Gastroesophageal sphincter (tissue), 3 donors: ENCODE results near the gene MTSS2.

Source experiments
- CTCF ChIP-seq, 4 experiments: fragments of 200-600 bp in 2 of 4; fragments of 450-650 bp in 2 of 4; sonication (generic) in 1 of 4; IDR thresholded peaks; one replicate each; pipeline ENCODE4 v1.5.1; 2017 to 2019; ENCODE audit warnings: antibody characterized with exemption in 4 of 4, mild to moderate bottlenecking in 2 of 4, moderate library complexity in 2 of 4
- EP300 ChIP-seq: sonication (generic); formaldehyde crosslinking; IDR thresholded peaks from one replicate; pipeline ENCODE4 v1.6.1; 2017; ENCODE audit warnings: antibody characterized with exemption, mild to moderate bottlenecking
- POLR2A ChIP-seq, 2 donors: fragments of 450-650 bp; IDR thresholded peaks; one replicate each; pipeline ENCODE4 v1.6.1; 2017; ENCODE audit warnings: antibody characterized with exemption in 2 of 2, mild to moderate bottlenecking in 2 of 2, moderate library complexity in 1 of 2
- POLR2AphosphoS5 ChIP-seq: sonication (generic); formaldehyde crosslinking; IDR thresholded peaks from one replicate; pipeline ENCODE4 v1.6.1; 2017; ENCODE audit warnings: antibody characterized with exemption

GRCh38 chr16:70686376-70687101 is 686 bp upstream of the MTSS2 start:
- no peak for TF ChIP-seq CTCF (IDR thresholded peaks at IDR 0.05)
- no peak for TF ChIP-seq POLR2A (IDR thresholded peaks at IDR 0.05)
- TF ChIP-seq EP300, result no peak
- no peak for TF ChIP-seq POLR2AphosphoS5
